SJCRH30 (cell line): ENCODE data around the gene EXOG. TPM values are rescaled to one million over a fixed set of nuclear protein-coding genes. Genes with fewer than 3 reads are reported as not detected.

Source experiments
- DNase-seq, 2 experiments: peaks; one replicate each; pipeline ENCODE4 v3.0.0-alpha.2; 2015 to 2020
- H3K27ac ChIP-seq: fragments of 250-450 bp; sonication (Bioruptor Pico); 2 replicates; pipeline ENCODE4 v1.5.1; 2020; ENCODE audit warnings: mild to moderate bottlenecking, moderate library complexity
- H3K27me3 ChIP-seq: fragments of 250-450 bp; sonication (Bioruptor Pico); 2 replicates; pipeline ENCODE4 v1.5.1; 2020; ENCODE audit warnings: mild to moderate bottlenecking, moderate library complexity
- H3K36me3 ChIP-seq: fragments of 250-450 bp; sonication (Bioruptor Pico); 2 replicates; pipeline ENCODE4 v1.5.1; 2020; ENCODE audit warnings: mild to moderate bottlenecking, moderate library complexity
- H3K4me1 ChIP-seq: fragments of 250-450 bp; sonication (Bioruptor Pico); 2 replicates; pipeline ENCODE4 v1.5.1; 2020; ENCODE audit warnings: mild to moderate bottlenecking, moderate library complexity
- H3K4me3 ChIP-seq: fragments of 250-450 bp; sonication (Bioruptor Pico); 2 replicates; pipeline ENCODE4 v1.5.1; 2020; ENCODE audit warnings: mild to moderate bottlenecking, moderate library complexity
- H3K9me3 ChIP-seq: fragments of 250-450 bp; sonication (Bioruptor Pico); replicated peaks from 2 replicates; pipeline ENCODE4 v1.5.1; 2020; ENCODE audit warnings: mild to moderate bottlenecking, moderate library complexity
- total RNA-seq: library from RNA; depleted of rRNA; stranded (reverse); fragments of >200 nt; shearing (Covaris generic); gene quantifications from 2 replicates; pipeline ENCODE4 v1.2.3, GENCODE V29; 2014; rRNA removed

EXOG gene
- total RNA-seq: 6.2 and 7.7 TPM in 2 replicates

- Histone ChIP-seq H3K4me1 (no peaks in the 10 kb centered on the region), H3K27ac (peak within 1 kb of the TSS; percentile 48; the same call in 1 of the 2 replicates), H3K9me3 (no peaks in the 10 kb centered on the region), H3K27me3 (no peaks in the 10 kb centered on the region), H3K4me3 (peak within 1 kb of the TSS; percentile 69), H3K36me3 (no peaks in the 10 kb centered on the region)
- DNase-seq: peak; percentile 91 to 93
These were observed at the start of gene EXOG for GRCh38 chr3:38496131-38496910. TSS of gene EXOG (plus strand) at chr3:38496340. CDS start at chr3:38496368, 28 bp downstream.

- H3K27ac ChIP-seq: no peak overlapping the region
- H3K36me3 ChIP-seq: no peaks in the 10 kb centered on the region
- H3K27me3 ChIP-seq: no peaks in the 10 kb centered on the region
- no peaks in the 10 kb centered on the region for H3K4me1 ChIP-seq
- DNase-seq: no peak
- no peak overlapping the region for H3K4me3 ChIP-seq
- no peaks in the 10 kb centered on the region for H3K9me3 ChIP-seq
These were observed 49.3 kb upstream of the EXOG start for GRCh38 chr3:38446812-38447211.

GRCh38 chr3:38450853-38451252 lies 45.3 kb upstream of the EXOG start:
- DNase-seq: no peak
- Histone ChIP-seq H3K4me1 (no peaks in the 10 kb centered on the region; the same call in 1 of the 2 replicates), H3K36me3 (no peaks in the 10 kb centered on the region), H3K27ac (no peak overlapping the region), H3K27me3 (no peaks in the 10 kb centered on the region), H3K9me3 (no peaks in the 10 kb centered on the region), H3K4me3 (no peak overlapping the region)

- peak within 1 kb of the TSS; percentile 86 for H3K27ac ChIP-seq
- no peaks in the 10 kb centered on the region for H3K36me3 ChIP-seq
- no peaks in the 10 kb centered on the region for H3K27me3 ChIP-seq
- no peaks in the 10 kb centered on the region for H3K9me3 ChIP-seq
- peak within 1 kb of the TSS; percentile 91 for H3K4me3 ChIP-seq
- no peaks in the 10 kb centered on the region; the same call in 1 of the 2 replicates for H3K4me1 ChIP-seq
- peak; percentile 80 to 86 for DNase-seq
These were observed 42.8 kb upstream of the EXOG start, which contains the start of gene ACVR2B for GRCh38 chr3:38453075-38453912. TSS of gene ACVR2B (plus strand) at chr3:38453890. CDS start at chr3:38454323, 433 bp downstream.

- Histone ChIP-seq H3K9me3 (no peaks in the 10 kb centered on the region), H3K4me3 (peak overlapping the region; percentile 91), H3K27me3 (no peaks in the 10 kb centered on the region), H3K36me3 (no peaks in the 10 kb centered on the region), H3K27ac (no peak overlapping the region; the same call in 1 of the 2 replicates), H3K4me1 (peaks cover 2% of the 10 kb centered on the region)
- no peak for DNase-seq
These were observed 42.3 kb upstream of the EXOG start for GRCh38 chr3:38453913-38454177.

GRCh38 chr3:38454178-38454883 lies 41.8 kb upstream of the EXOG start:
- Histone ChIP-seq H3K27me3 (no peaks in the 10 kb centered on the region), H3K4me3 (peak overlapping the region; percentile 91), H3K36me3 (no peaks in the 10 kb centered on the region), H3K9me3 (no peaks in the 10 kb centered on the region), H3K4me1 (peaks cover 7% of the 10 kb centered on the region), H3K27ac (peak overlapping the region; percentile 86)
- DNase-seq: peak in 1 of 2 experiments; percentile 10

GRCh38 chr3:38454884-38455638 lies 41.1 kb upstream of the EXOG start:
- peak; percentile 84 to 88 for DNase-seq
- Histone ChIP-seq H3K4me1 (peaks cover 14% of the 10 kb centered on the region), H3K27ac (peak overlapping the region; percentile 86), H3K9me3 (no peaks in the 10 kb centered on the region), H3K4me3 (peak overlapping the region; percentile 91), H3K36me3 (no peaks in the 10 kb centered on the region), H3K27me3 (no peaks in the 10 kb centered on the region)

GRCh38 chr3:38455639-38456430 lies 40.3 kb upstream of the EXOG start:
- Histone ChIP-seq H3K36me3 (no peaks in the 10 kb centered on the region), H3K4me3 (peak overlapping the region; percentile 91), H3K27me3 (no peaks in the 10 kb centered on the region), H3K4me1 (peaks cover 21% of the 10 kb centered on the region), H3K9me3 (no peaks in the 10 kb centered on the region), H3K27ac (peak overlapping the region; percentile 86)
- no peak for DNase-seq

- no peak for DNase-seq
- Histone ChIP-seq H3K27me3 (no peaks in the 10 kb centered on the region), H3K9me3 (no peaks in the 10 kb centered on the region), H3K27ac (no peak overlapping the region), H3K4me1 (peaks cover 25% of the 10 kb centered on the region), H3K4me3 (no peak overlapping the region), H3K36me3 (no peaks in the 10 kb centered on the region)
These were observed 38.8 kb upstream of the EXOG start for GRCh38 chr3:38457111-38458003.

GRCh38 chr3:38458796-38459498 lies 37.2 kb upstream of the EXOG start:
- DNase-seq: peak; percentile 33 to 52
- no peaks in the 10 kb centered on the region for H3K9me3 ChIP-seq
- peak overlapping the region; percentile 85; the same call in 1 of the 2 replicates for H3K27ac ChIP-seq
- no peaks in the 10 kb centered on the region for H3K36me3 ChIP-seq
- H3K4me1 ChIP-seq: peaks cover 25% of the 10 kb centered on the region
- H3K27me3 ChIP-seq: no peaks in the 10 kb centered on the region
- no peak overlapping the region for H3K4me3 ChIP-seq

GRCh38 chr3:38459499-38460048 lies 36.6 kb upstream of the EXOG start:
- peak overlapping the region; percentile 85 for H3K27ac ChIP-seq
- H3K4me3 ChIP-seq: no peak overlapping the region
- peaks cover 25% of the 10 kb centered on the region for H3K4me1 ChIP-seq
- no peaks in the 10 kb centered on the region for H3K9me3 ChIP-seq
- no peaks in the 10 kb centered on the region for H3K27me3 ChIP-seq
- no peaks in the 10 kb centered on the region for H3K36me3 ChIP-seq
- DNase-seq: peak in 1 of 2 experiments; percentile 3
